Liver (tissue), 9 donors: ENCODE measurements around the gene HES4. TPM values are rescaled to one million over a fixed set of nuclear protein-coding genes. Genes with fewer than 3 reads are reported as not detected.

Experiments used
- DNase-seq: peaks from one replicate; pipeline ENCODE4 v3.0.0-alpha.2; 2017; ENCODE audit warnings: low spot score
- H3K27ac ChIP-seq, 2 donors: one replicate each; pipeline ENCODE4 v1.7.0; 2013; ENCODE audit warnings: inconsistent platforms in 2 of 2, low read length in 2 of 2, control low read depth in 1 of 2, low read depth in 1 of 2, mild to moderate bottlenecking in 1 of 2
- H3K27me3 ChIP-seq, 4 donors: one replicate each; pipeline versions ENCODE4 v1.6.1 to v1.7.0; 2013; ENCODE audit warnings: low read length in 3 of 4, inconsistent platforms in 1 of 4, mild to moderate bottlenecking in 1 of 4, moderate library complexity in 1 of 4; ENCODE audit not compliant: control insufficient read depth in 4 of 4, insufficient read depth in 4 of 4
- H3K36me3 ChIP-seq, 4 donors: one replicate each; pipeline versions ENCODE4 v1.6.1 to v1.7.0; 2013; ENCODE audit warnings: low read length in 3 of 4, mild to moderate bottlenecking in 3 of 4, low read depth in 1 of 4, moderate library complexity in 1 of 4; ENCODE audit not compliant: control insufficient read depth in 4 of 4, insufficient read depth in 3 of 4
- H3K4me1 ChIP-seq, 4 donors: one replicate each; pipeline versions ENCODE4 v1.6.1 to v1.7.0; 2013; ENCODE audit warnings: low read length in 3 of 4, mild to moderate bottlenecking in 3 of 4, moderate library complexity in 1 of 4; ENCODE audit not compliant: control insufficient read depth in 4 of 4, insufficient read depth in 4 of 4
- H3K4me3 ChIP-seq, 3 donors: one replicate each; pipeline versions ENCODE4 v1.6.1 to v1.7.0; 2013; ENCODE audit warnings: low read length in 3 of 3, control low read depth in 1 of 3, low read depth in 1 of 3, mild to moderate bottlenecking in 1 of 3
- H3K9ac ChIP-seq, 2 donors: one replicate each; pipeline ENCODE4 v1.7.0; 2013; ENCODE audit warnings: low read length in 2 of 2, mild to moderate bottlenecking in 2 of 2, moderate library complexity in 2 of 2, control low read depth in 1 of 2, low read depth in 1 of 2
- H3K9me3 ChIP-seq, 4 donors: one replicate each; pipeline versions ENCODE4 v1.6.1 to v1.7.0; 2013; ENCODE audit warnings: low read length in 3 of 4; ENCODE audit not compliant: control insufficient read depth in 4 of 4
- EGR1 ChIP-seq, 2 donors: IDR thresholded peaks; 2 replicates each; pipeline ENCODE4 v1.6.1; 2016 to 2018; ENCODE audit warnings: antibody characterized with exemption in 2 of 2, low read depth in 2 of 2
- FOXA1 ChIP-seq: IDR thresholded peaks from 2 replicates; pipeline ENCODE4 v1.6.1; 2016; ENCODE audit warnings: antibody characterized with exemption
- HNF4A ChIP-seq, 2 donors: conservative IDR thresholded peaks; 2 replicates each; pipeline ENCODE4 v1.6.1; 2016; ENCODE audit warnings: antibody characterized with exemption in 2 of 2, mild to moderate bottlenecking in 2 of 2
- HNF4G ChIP-seq: IDR thresholded peaks from 2 replicates; pipeline ENCODE4 v1.6.1; 2016; ENCODE audit warnings: antibody characterized with exemption
- JUND ChIP-seq, 2 donors: IDR thresholded peaks; 2 replicates each; pipeline ENCODE4 v1.6.1; 2016; ENCODE audit warnings: antibody characterized with exemption in 2 of 2
- NR2F2 ChIP-seq: IDR thresholded peaks from 2 replicates; pipeline ENCODE4 v1.6.1; 2016; ENCODE audit warnings: antibody characterized with exemption
- RAD21 ChIP-seq, 2 donors: IDR thresholded peaks; 2 replicates each; pipeline ENCODE4 v1.6.1; 2016; ENCODE audit warnings: antibody characterized with exemption in 2 of 2, mild to moderate bottlenecking in 2 of 2
- RXRA ChIP-seq, 2 donors: IDR thresholded peaks; 2 replicates each; pipeline ENCODE4 v1.6.1; 2017 to 2018; ENCODE audit warnings: antibody characterized with exemption in 2 of 2, mild to moderate bottlenecking in 1 of 2
- SP1 ChIP-seq: IDR thresholded peaks from 2 replicates; pipeline ENCODE4 v1.6.1; 2018; ENCODE audit warnings: antibody characterized with exemption, mild to moderate bottlenecking
- TAF1 ChIP-seq: conservative IDR thresholded peaks from 2 replicates; pipeline ENCODE4 v1.6.1; 2016; ENCODE audit warnings: antibody characterized with exemption, mild to moderate bottlenecking
- YY1 ChIP-seq: IDR thresholded peaks from 2 replicates; pipeline ENCODE4 v1.6.1; 2016; ENCODE audit warnings: antibody characterized with exemption, mild to moderate bottlenecking
- WGBS: extraction: QIAGEN DNeasy Blood & Tissue Kit; methylation state at CpG from one replicate; pipeline ENCODE4 v1.1.7; 2013; 5-methylcytosine and 5-hydroxymethylcytosine counted together
- polyA plus RNA-seq, 2 donors: library from polyadenylated mRNA; stranded (reverse) in 1 of 2; unstranded in 1 of 2; fragments of 200-250 nt in 1 of 2; fragments of >200 nt in 1 of 2; fragmentation: Nextera tagmentation in 1 of 2; extraction: Ambion mirVana in 1 of 2; gene quantifications; one replicate each; pipeline versions ENCODE4 v1.2.1 to v1.2.3, GENCODE V29; 2013 to 2015
- total RNA-seq, 2 donors: library from RNA; depleted of rRNA; stranded (reverse); fragments of >200 nt; gene quantifications; one replicate each; pipeline ENCODE4 v1.2.3, GENCODE V29; 2014
- TF ChIP-seq, protein P1 (sequence below): IDR thresholded peaks from 2 replicates; pipeline ENCODE4 v1.6.1; 2016; ENCODE audit warnings: antibody characterized with exemption, mild to moderate bottlenecking
- TF ChIP-seq, protein P2 (sequence below): IDR thresholded peaks from 2 replicates; pipeline ENCODE4 v1.6.1; 2016; ENCODE audit warnings: antibody characterized with exemption
- TF ChIP-seq, protein P3 (sequence below): fragments of 150-350 bp; IDR thresholded peaks from 2 replicates; pipeline ENCODE4 v1.5.1; 2017; ENCODE audit warnings: improper control_type of control experiment, low read depth, low read length; ENCODE audit not compliant: missing input control
- TF ChIP-seq, protein P4 (sequence below): IDR thresholded peaks from 2 replicates; pipeline ENCODE4 v1.6.1; 2016; ENCODE audit warnings: antibody characterized with exemption
- TF ChIP-seq, protein P5 (sequence below): IDR thresholded peaks from 2 replicates; pipeline ENCODE4 v1.6.1; 2016; ENCODE audit warnings: antibody characterized with exemption
- donor health status: healthy.
- donor health status: healthy.
- donor health status: healthy.
- donor health status: healthy.
- donor health status: healthy.

HES4 gene
- total and polyA plus RNA-seq, 4 donors, result 0.93 to 1.9 (median 1.7) TPM

DNA sequence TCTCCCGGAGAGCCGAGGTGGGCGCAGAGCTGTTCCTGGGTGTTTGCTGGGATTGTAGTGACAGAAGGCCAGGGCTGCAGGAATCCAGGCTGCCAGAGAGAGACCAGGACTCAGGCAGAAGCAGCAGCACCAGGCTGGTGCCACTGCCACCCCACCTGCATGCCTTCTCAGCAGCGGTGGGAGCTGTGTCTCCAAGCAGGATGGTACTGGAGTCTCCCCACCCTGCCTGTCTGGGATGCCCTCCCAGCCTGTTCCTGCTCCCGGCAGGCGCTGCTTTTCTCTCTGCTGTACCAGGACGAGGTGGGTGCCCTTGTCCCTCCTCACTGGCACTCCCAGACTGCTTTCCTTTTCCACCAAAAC is 4.5 kb upstream of the HES4 start:
- WGBS, result 75% methylated on average over 7 of the region's 7 CpGs
- TF ChIP-seq FOXA1 (no peak), EGR1 (IDR thresholded peaks at IDR 0.05; ENCODE audit: low read depth in 2 of 2) (no peak), JUND (IDR thresholded peaks at IDR 0.05) (no peak), YY1 (no peak), SP1 (no peak)
- TF ChIP-seq, protein P1, sequence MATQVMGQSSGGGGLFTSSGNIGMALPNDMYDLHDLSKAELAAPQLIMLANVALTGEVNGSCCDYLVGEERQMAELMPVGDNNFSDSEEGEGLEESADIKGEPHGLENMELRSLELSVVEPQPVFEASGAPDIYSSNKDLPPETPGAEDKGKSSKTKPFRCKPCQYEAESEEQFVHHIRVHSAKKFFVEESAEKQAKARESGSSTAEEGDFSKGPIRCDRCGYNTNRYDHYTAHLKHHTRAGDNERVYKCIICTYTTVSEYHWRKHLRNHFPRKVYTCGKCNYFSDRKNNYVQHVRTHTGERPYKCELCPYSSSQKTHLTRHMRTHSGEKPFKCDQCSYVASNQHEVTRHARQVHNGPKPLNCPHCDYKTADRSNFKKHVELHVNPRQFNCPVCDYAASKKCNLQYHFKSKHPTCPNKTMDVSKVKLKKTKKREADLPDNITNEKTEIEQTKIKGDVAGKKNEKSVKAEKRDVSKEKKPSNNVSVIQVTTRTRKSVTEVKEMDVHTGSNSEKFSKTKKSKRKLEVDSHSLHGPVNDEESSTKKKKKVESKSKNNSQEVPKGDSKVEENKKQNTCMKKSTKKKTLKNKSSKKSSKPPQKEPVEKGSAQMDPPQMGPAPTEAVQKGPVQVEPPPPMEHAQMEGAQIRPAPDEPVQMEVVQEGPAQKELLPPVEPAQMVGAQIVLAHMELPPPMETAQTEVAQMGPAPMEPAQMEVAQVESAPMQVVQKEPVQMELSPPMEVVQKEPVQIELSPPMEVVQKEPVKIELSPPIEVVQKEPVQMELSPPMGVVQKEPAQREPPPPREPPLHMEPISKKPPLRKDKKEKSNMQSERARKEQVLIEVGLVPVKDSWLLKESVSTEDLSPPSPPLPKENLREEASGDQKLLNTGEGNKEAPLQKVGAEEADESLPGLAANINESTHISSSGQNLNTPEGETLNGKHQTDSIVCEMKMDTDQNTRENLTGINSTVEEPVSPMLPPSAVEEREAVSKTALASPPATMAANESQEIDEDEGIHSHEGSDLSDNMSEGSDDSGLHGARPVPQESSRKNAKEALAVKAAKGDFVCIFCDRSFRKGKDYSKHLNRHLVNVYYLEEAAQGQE, result no peak
- Histone ChIP-seq H3K4me1 (peaks cover 6 to 39% (median 34%) of the 10 kb centered on the region in 4 donors), H3K4me3 (no peak overlapping the region), H3K9ac (no peak overlapping the region), H3K27ac (no peak overlapping the region), H3K27me3 (peaks cover 0 to 5% (median 0%) of the 10 kb centered on the region in 4 donors), H3K36me3 (no peaks in the 10 kb centered on the region), H3K9me3 (no peaks in the 10 kb centered on the region)
- DNase-seq, result no peak

DNA sequence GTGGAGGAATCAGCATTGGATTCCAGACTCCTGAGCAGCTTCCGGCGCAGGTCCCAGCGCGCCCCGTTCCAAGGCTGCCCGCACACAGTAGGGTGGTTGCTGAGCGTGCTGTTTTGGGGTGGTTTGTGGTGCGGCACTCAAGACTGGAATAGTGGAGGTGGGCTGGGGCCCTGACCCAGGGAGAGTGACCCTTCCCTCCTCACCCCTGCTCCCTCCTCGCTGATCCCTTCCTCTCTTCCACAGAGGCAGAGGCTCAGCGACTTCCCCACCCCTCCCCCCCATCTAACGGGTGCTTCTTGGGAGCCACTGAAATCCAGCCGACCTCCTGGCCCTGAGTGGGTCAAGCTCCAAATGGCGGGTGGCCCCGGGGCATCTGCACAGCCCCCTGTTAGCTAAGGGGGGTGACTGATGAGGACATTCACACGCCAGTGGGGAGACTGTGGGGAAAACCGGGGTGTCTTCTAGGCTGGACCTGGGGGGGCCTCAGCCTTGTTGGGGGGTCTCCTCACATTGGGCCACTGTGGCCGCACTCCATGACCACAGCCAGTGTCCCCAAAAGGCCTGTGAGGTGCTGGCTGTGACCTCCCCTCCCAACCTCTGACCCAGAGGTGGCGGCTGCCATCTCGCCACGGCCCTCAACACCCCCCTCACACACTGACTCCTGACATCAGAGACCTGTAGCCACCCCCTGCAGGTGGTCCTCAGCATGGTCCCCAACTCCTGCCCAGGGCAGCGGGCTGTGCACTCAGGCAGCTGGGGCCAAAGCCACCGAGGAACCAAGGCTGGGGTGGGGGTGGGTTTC is 3.9 kb upstream of the HES4 start:
- Histone ChIP-seq H3K36me3 (no peaks in the 10 kb centered on the region), H3K9ac (no peak overlapping the region), H3K27me3 (peaks cover 0 to 7% (median 0%) of the 10 kb centered on the region in 4 donors), H3K27ac (no peak overlapping the region), H3K9me3 (no peaks in the 10 kb centered on the region), H3K4me3 (no peak overlapping the region), H3K4me1 (peaks cover 6 to 45% (median 40%) of the 10 kb centered on the region in 4 donors)
- 82% methylated on average over 22 of the region's 22 CpGs for WGBS
- TF ChIP-seq JUND (IDR thresholded peaks at IDR 0.05) (no peak), HNF4A (conservative IDR thresholded peaks at IDR 0.05) (no peak), EGR1 (IDR thresholded peaks at IDR 0.05; ENCODE audit: low read depth in 2 of 2) (no peak), HNF4G (no peak), NR2F2 (no peak), RAD21 (IDR thresholded peaks at IDR 0.05) (no peak), FOXA1 (no peak), RXRA (IDR thresholded peaks at IDR 0.05) (no peak), TAF1 (no peak), YY1 (no peak), SP1 (no peak)
- TF ChIP-seq, protein P2, sequence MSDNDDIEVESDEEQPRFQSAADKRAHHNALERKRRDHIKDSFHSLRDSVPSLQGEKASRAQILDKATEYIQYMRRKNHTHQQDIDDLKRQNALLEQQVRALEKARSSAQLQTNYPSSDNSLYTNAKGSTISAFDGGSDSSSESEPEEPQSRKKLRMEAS, result no peak
- TF ChIP-seq, protein P1, result no peak
- TF ChIP-seq, protein P3, sequence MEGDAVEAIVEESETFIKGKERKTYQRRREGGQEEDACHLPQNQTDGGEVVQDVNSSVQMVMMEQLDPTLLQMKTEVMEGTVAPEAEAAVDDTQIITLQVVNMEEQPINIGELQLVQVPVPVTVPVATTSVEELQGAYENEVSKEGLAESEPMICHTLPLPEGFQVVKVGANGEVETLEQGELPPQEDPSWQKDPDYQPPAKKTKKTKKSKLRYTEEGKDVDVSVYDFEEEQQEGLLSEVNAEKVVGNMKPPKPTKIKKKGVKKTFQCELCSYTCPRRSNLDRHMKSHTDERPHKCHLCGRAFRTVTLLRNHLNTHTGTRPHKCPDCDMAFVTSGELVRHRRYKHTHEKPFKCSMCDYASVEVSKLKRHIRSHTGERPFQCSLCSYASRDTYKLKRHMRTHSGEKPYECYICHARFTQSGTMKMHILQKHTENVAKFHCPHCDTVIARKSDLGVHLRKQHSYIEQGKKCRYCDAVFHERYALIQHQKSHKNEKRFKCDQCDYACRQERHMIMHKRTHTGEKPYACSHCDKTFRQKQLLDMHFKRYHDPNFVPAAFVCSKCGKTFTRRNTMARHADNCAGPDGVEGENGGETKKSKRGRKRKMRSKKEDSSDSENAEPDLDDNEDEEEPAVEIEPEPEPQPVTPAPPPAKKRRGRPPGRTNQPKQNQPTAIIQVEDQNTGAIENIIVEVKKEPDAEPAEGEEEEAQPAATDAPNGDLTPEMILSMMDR, result no peak
- TF ChIP-seq, protein P4, sequence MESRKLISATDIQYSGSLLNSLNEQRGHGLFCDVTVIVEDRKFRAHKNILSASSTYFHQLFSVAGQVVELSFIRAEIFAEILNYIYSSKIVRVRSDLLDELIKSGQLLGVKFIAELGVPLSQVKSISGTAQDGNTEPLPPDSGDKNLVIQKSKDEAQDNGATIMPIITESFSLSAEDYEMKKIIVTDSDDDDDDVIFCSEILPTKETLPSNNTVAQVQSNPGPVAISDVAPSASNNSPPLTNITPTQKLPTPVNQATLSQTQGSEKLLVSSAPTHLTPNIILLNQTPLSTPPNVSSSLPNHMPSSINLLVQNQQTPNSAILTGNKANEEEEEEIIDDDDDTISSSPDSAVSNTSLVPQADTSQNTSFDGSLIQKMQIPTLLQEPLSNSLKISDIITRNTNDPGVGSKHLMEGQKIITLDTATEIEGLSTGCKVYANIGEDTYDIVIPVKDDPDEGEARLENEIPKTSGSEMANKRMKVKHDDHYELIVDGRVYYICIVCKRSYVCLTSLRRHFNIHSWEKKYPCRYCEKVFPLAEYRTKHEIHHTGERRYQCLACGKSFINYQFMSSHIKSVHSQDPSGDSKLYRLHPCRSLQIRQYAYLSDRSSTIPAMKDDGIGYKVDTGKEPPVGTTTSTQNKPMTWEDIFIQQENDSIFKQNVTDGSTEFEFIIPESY, result no peak
- TF ChIP-seq, protein P5, sequence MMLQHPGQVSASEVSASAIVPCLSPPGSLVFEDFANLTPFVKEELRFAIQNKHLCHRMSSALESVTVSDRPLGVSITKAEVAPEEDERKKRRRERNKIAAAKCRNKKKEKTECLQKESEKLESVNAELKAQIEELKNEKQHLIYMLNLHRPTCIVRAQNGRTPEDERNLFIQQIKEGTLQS, result no peak
- no peak for DNase-seq
